ENCODE measurements around the gene BOC. TPM values are rescaled to one million over a fixed set of nuclear protein-coding genes. Genes with fewer than 3 reads are reported as not detected.

Gene BOC
- total and polyA plus RNA-seq, 2 donors from 2014 or later: 6.1 to 22.2 TPM

DNA sequence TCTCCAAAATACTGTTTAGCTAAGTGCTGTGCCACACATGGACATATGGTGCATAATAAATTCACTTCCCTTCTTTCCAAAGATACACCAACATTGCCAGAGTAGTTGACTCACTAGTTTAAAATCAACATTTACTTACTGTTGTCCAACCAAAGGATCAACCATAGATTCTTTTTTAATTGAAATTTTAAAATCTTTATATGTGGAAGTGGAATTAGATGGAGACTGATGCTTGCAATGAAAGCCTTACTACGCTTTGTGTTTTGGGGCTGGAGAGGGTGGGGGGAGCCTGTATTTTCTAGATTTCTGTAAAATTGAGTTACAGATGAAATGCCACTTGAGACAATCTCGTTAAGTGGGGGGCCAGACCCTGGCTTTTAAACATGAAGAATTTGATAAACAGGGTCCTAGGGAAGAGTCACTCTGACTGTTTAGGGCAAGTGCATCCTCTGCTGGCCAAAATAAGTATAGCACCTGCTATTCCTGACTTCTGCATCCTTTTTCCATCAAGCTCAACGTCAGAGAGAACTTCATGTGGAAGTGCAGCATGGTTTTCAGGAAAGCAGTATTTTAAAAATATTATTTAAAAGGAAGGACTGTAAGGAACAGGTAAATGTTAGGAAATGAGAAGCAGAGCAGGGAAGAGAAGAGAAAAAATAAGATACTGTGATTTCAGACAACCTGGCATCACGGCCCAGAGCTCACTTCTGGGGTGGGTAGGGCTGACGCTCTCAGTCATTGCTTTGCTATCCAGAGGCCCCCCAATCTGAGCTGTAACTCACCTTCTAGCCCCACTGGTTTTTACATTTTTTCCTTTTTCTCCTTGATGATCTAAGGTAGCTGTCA lies 76.7 kb downstream of the BOC start:
- Histone ChIP-seq H3K9ac (ENCODE audit: low read length in 3 of 3) (no peak overlapping the region), H3K4me1 (ENCODE audit: control insufficient read depth in 2 of 3, insufficient read depth in 2 of 3, low read depth in 1 of 3, low read length in 3 of 3) (no peaks in the 10 kb centered on the region), H3K27ac (ENCODE audit: low read depth in 2 of 2, low read length in 2 of 2) (no peak overlapping the region), H3K27me3 (ENCODE audit: control insufficient read depth, insufficient read depth, low read length) (no peaks in the 10 kb centered on the region), H3K9me3 (ENCODE audit: control insufficient read depth in 2 of 3, insufficient read depth in 1 of 3, low read length in 3 of 3) (no peaks in the 10 kb centered on the region), H3K36me3 (ENCODE audit: control insufficient read depth in 2 of 3, insufficient read depth in 3 of 3, low read length in 3 of 3) (peaks cover 0 to 2% (median 0%) of the 10 kb centered on the region in 3 donors), H3K4me3 (ENCODE audit: low read length in 3 of 3) (no peak overlapping the region)
- TF ChIP-seq, protein P1, sequence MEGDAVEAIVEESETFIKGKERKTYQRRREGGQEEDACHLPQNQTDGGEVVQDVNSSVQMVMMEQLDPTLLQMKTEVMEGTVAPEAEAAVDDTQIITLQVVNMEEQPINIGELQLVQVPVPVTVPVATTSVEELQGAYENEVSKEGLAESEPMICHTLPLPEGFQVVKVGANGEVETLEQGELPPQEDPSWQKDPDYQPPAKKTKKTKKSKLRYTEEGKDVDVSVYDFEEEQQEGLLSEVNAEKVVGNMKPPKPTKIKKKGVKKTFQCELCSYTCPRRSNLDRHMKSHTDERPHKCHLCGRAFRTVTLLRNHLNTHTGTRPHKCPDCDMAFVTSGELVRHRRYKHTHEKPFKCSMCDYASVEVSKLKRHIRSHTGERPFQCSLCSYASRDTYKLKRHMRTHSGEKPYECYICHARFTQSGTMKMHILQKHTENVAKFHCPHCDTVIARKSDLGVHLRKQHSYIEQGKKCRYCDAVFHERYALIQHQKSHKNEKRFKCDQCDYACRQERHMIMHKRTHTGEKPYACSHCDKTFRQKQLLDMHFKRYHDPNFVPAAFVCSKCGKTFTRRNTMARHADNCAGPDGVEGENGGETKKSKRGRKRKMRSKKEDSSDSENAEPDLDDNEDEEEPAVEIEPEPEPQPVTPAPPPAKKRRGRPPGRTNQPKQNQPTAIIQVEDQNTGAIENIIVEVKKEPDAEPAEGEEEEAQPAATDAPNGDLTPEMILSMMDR (IDR thresholded peaks at IDR 0.05; ENCODE audit: borderline replicate concordance, extremely low read depth, insufficient read depth): peak; percentile 100
- DNase-seq (peak in 4 of 5 donors; percentile 74 to 87 (median 82)), FAIRE-seq (no peak)
- intact Hi-C loops (cut with DNase I): loop anchor here (5.0 to 10.0 kb wide), 2 partner anchors 153 to 231 kb away; no protein-coding TSS in a partner anchor

DNA sequence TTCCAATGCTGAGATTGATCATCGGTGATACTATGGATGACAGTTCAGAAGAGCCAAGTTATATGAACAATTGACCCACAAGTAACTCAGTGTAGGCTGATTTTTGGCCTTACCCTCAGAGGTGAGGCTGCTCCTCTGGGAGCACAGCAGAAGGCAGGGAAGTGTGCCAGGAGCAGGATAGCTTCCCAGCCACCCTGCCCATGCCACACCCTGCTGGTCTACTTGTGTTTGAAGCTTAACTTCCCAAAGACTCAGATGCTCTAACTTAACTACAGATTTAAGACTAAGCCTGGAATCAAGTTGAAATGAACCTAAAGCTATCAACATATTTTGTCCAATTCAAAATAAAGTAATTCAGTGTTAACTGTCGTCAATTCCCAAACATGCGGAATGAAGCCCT lies 77.5 kb downstream of the BOC start:
- Histone ChIP-seq H3K9me3 (ENCODE audit: control insufficient read depth in 2 of 3, insufficient read depth in 1 of 3, low read length in 3 of 3) (no peaks in the 10 kb centered on the region), H3K27ac (ENCODE audit: low read depth in 2 of 2, low read length in 2 of 2) (no peak overlapping the region), H3K4me3 (ENCODE audit: low read length in 3 of 3) (no peak overlapping the region), H3K27me3 (ENCODE audit: control insufficient read depth, insufficient read depth, low read length) (no peaks in the 10 kb centered on the region), H3K9ac (ENCODE audit: low read length in 3 of 3) (no peak overlapping the region), H3K36me3 (ENCODE audit: control insufficient read depth in 2 of 3, insufficient read depth in 3 of 3, low read length in 3 of 3) (peaks cover 0 to 2% (median 0%) of the 10 kb centered on the region in 3 donors), H3K4me1 (ENCODE audit: control insufficient read depth in 2 of 3, insufficient read depth in 2 of 3, low read depth in 1 of 3, low read length in 3 of 3) (no peaks in the 10 kb centered on the region)
- DNase-seq: no peak
- TF ChIP-seq, protein P1 (IDR thresholded peaks at IDR 0.05; ENCODE audit: borderline replicate concordance, extremely low read depth, insufficient read depth): no peak
- intact Hi-C loops (cut with DNase I): loop anchor here (5.0 to 10.0 kb wide), 2 partner anchors 154 to 232 kb away; no protein-coding TSS in a partner anchor
- no peak for FAIRE-seq

DNA sequence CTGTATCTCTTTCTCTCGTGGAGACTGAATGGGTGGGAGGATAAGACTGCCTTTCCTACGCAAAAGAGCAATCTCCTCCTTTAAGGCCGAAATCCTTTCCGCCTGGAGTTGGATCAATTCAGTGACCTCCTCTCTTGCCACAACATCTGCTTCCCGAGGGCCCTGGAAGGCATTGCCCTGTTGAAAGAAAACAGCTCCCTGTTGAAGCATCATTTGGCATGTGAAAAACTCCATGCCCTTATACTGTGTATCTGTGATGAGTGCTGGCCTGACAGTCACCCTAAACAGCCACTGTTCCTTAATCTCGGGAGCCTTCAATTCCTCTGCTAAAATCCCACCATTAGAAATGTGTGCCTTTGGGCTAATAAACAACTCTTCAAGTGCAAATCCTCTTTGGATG lies 80.2 kb downstream of the BOC start:
- H3K36me3 ChIP-seq (ENCODE audit: control insufficient read depth in 2 of 3, insufficient read depth in 3 of 3, low read length in 3 of 3): no peaks in the 10 kb centered on the region
- peak in 2 of 5 donors; percentile 16 to 25 for DNase-seq
- TF ChIP-seq, protein P1 (IDR thresholded peaks at IDR 0.05; ENCODE audit: borderline replicate concordance, extremely low read depth, insufficient read depth): no peak
- no peak overlapping the region for H3K27ac ChIP-seq (ENCODE audit: low read depth in 2 of 2, low read length in 2 of 2)
- H3K4me1 ChIP-seq (ENCODE audit: control insufficient read depth in 2 of 3, insufficient read depth in 2 of 3, low read depth in 1 of 3, low read length in 3 of 3): no peaks in the 10 kb centered on the region
- intact Hi-C loops (cut with DNase I): no loop called here
- H3K4me3 ChIP-seq (ENCODE audit: low read length in 3 of 3): no peak overlapping the region
- no peak overlapping the region for H3K9ac ChIP-seq (ENCODE audit: low read length in 3 of 3)
- FAIRE-seq: no peak
- H3K9me3 ChIP-seq (ENCODE audit: control insufficient read depth in 2 of 3, insufficient read depth in 1 of 3, low read length in 3 of 3): no peaks in the 10 kb centered on the region
- no peaks in the 10 kb centered on the region for H3K27me3 ChIP-seq (ENCODE audit: control insufficient read depth, insufficient read depth, low read length)

Data from kidney (tissue), 14 donors.